Neural crest cell (in vitro differentiated cells): ENCODE measurements around the gene SUFU. TPM values are rescaled to one million over a fixed set of nuclear protein-coding genes. Genes with fewer than 3 reads are reported as not detected.
A peak's percentile ranks its signal among the peaks of the same experiment; 100 is the strongest.

ENCODE experiments used
- DNase-seq: peaks from one replicate; pipeline ENCODE4 v3.0.0; 2021; ENCODE audit warnings: low read depth, mixed read lengths, low spot score
- H3K27ac Mint-ChIP-seq: one replicate; pipeline ENCODE4 v1.8.0; 2021; ENCODE audit warnings: mild to moderate bottlenecking, mixed read lengths; ENCODE audit not compliant: unreplicated experiment
- H3K27me3 Mint-ChIP-seq: 2 replicates; pipeline ENCODE4 v1.8.0; 2021; ENCODE audit warnings: low read depth, mild to moderate bottlenecking, mixed read lengths
- H3K36me3 Mint-ChIP-seq: 2 replicates; pipeline ENCODE4 v1.8.0; 2021; ENCODE audit warnings: low read depth, mild to moderate bottlenecking, mixed read lengths
- H3K4me1 Mint-ChIP-seq: 2 replicates; pipeline ENCODE4 v1.8.0; 2021; ENCODE audit warnings: mixed read lengths
- H3K4me3 Mint-ChIP-seq: one replicate; pipeline ENCODE4 v1.8.0; 2021; ENCODE audit warnings: mild to moderate bottlenecking, mixed read lengths
- H3K9me3 Mint-ChIP-seq: 2 replicates; pipeline ENCODE4 v1.8.0; 2021; ENCODE audit warnings: mixed read lengths
- total RNA-seq: library from RNA; stranded (reverse); gene quantifications from 2 replicates; pipeline ENCODE4 v1.2.1, GENCODE V29; 2021
- TF ChIP-seq, protein P1 (sequence below): fragments of 200-600 bp; sonication (generic); conservative IDR thresholded peaks from 2 replicates; pipeline ENCODE4 v1.5.0; 2021; ENCODE audit warnings: antibody characterized with exemption, mild to moderate bottlenecking

The SUFU gene
- total RNA-seq, 1 donor from 2014 or later = 27.1 TPM

DNA sequence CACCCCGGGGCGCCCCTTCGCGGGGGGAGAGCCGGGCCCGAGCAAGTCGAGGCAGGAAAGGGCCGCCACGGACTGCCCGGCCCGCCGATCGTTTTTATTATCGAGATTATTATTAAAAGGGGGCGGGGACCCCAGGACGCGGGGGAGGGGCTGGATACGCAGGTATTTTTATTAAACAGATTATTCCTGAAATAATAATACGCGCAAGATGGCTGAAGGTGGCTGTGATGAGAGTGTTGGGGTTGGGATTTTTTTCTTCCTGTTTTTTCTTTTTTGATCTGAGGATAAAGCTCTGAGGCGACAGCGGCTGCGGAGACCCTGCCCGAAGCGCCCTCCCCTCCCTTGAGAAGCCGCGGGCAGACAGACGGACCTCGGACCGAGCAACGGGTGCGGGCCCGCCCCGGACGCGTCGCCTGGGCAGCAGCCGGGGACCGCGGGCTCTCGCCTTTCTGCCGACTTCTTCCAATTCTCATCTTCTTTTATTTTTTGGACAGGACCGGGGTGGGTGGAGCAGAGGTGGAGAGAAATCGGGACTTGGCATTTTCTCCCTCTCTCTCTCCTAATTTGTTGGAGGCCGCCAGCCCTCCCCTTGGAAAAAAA, 139.1 kb downstream of the SUFU start:
- Mint-ChIP-seq H3K27ac (peak overlapping the region; percentile 96), H3K9me3 (no peaks in the 10 kb centered on the region), H3K4me1 (peaks cover 39% of the 10 kb centered on the region), H3K36me3 (no peaks in the 10 kb centered on the region), H3K4me3 (peak overlapping the region; percentile 98), H3K27me3 (peaks cover 5% of the 10 kb centered on the region)
- TF ChIP-seq, protein P1, sequence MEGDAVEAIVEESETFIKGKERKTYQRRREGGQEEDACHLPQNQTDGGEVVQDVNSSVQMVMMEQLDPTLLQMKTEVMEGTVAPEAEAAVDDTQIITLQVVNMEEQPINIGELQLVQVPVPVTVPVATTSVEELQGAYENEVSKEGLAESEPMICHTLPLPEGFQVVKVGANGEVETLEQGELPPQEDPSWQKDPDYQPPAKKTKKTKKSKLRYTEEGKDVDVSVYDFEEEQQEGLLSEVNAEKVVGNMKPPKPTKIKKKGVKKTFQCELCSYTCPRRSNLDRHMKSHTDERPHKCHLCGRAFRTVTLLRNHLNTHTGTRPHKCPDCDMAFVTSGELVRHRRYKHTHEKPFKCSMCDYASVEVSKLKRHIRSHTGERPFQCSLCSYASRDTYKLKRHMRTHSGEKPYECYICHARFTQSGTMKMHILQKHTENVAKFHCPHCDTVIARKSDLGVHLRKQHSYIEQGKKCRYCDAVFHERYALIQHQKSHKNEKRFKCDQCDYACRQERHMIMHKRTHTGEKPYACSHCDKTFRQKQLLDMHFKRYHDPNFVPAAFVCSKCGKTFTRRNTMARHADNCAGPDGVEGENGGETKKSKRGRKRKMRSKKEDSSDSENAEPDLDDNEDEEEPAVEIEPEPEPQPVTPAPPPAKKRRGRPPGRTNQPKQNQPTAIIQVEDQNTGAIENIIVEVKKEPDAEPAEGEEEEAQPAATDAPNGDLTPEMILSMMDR = no peak
- DNase-seq = peak; percentile 35

DNA sequence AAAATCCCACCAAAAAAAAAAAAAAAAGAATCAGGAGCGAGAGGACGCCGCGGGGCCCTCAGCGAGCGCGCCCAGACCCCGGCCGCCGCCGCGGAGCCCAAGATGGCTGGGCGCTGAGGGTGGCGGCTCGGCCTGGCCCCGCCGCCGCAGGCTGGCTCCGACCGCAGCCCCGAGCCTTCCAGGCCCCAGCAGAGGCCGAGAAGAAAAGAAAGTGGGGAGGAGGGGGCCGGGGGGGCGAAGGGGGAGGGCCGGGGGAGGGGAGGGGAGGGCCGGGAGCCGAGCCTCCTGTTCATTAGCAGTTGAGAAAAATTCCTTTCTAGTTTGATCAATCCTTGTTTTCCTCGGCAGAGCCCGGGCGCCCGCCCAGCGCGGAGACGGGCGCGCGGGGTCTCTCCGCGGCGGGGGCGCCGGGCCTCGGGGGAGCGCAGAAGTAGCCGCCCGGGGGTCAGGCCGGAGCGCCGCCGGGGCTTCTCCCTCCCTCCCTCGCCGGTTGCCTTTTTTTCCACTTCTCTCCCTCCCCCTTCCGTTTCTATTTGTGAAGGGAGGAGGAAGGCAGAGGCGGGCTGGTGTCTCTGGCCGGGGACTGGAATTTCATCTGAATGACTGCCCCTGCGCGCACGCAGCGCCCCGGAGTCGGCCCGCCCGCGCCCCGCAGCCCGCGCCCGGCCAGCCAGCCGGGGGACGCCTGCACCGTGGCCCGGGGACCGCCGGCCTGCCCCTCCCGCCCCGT, 139.7 kb downstream of the SUFU start:
- no peaks in the 10 kb centered on the region for H3K36me3 Mint-ChIP-seq
- TF ChIP-seq, protein P1 = no peak
- peak overlapping the region; percentile 98 for H3K4me3 Mint-ChIP-seq
- DNase-seq = peak; percentile 46
- H3K27ac Mint-ChIP-seq = no peak overlapping the region
- H3K27me3 Mint-ChIP-seq = peaks cover 5% of the 10 kb centered on the region
- H3K9me3 Mint-ChIP-seq = no peaks in the 10 kb centered on the region
- H3K4me1 Mint-ChIP-seq = peaks cover 45% of the 10 kb centered on the region

- TF ChIP-seq, protein P1 = no peak
- peaks cover 5% of the 10 kb centered on the region for H3K27me3 Mint-ChIP-seq
- DNase-seq = peak; percentile 44
- H3K27ac Mint-ChIP-seq = peak within 1 kb of the TSS; percentile 94
- peaks cover 52% of the 10 kb centered on the region for H3K4me1 Mint-ChIP-seq
- no peaks in the 10 kb centered on the region for H3K36me3 Mint-ChIP-seq
- peak within 1 kb of the TSS; percentile 98 for H3K4me3 Mint-ChIP-seq
- H3K9me3 Mint-ChIP-seq = no peaks in the 10 kb centered on the region
Measured at GRCh38 chr10:102644066-102644645, 140.4 kb downstream of the SUFU start, which contains the start of gene TRIM8. TSS of gene TRIM8 (plus strand) at chr10:102644479. CDS start at chr10:102644618, 139 bp downstream.

DNA sequence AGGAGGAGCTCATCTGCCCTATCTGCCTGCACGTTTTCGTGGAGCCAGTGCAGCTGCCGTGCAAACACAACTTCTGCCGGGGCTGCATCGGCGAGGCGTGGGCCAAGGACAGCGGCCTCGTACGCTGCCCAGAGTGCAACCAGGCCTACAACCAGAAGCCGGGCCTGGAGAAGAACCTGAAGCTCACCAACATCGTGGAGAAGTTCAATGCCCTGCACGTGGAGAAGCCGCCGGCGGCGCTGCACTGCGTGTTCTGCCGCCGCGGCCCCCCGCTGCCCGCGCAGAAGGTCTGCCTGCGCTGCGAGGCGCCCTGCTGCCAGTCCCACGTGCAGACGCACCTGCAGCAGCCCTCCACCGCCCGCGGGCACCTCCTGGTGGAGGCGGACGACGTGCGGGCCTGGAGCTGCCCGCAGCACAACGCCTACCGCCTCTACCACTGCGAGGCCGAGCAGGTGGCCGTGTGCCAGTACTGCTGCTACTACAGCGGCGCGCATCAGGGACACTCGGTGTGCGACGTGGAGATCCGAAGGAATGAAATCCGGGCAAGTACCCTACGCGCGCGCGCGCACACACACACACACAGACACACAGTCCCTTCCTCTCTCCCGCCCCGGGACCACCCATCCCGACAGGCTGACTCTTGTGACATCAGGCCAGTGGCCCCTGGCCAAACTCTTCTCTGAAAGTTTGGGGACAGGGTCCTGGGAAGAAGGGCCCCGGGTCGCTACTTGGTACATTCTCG, 141.0 kb downstream of the SUFU start:
- peak; percentile 55 for DNase-seq
- H3K27ac Mint-ChIP-seq = peak overlapping the region; percentile 94
- H3K4me3 Mint-ChIP-seq = peak overlapping the region; percentile 98
- peaks cover 57% of the 10 kb centered on the region for H3K4me1 Mint-ChIP-seq
- peaks cover 5% of the 10 kb centered on the region for H3K27me3 Mint-ChIP-seq
- H3K9me3 Mint-ChIP-seq = no peaks in the 10 kb centered on the region
- no peaks in the 10 kb centered on the region for H3K36me3 Mint-ChIP-seq
- TF ChIP-seq, protein P1 = peak; percentile 62

DNA sequence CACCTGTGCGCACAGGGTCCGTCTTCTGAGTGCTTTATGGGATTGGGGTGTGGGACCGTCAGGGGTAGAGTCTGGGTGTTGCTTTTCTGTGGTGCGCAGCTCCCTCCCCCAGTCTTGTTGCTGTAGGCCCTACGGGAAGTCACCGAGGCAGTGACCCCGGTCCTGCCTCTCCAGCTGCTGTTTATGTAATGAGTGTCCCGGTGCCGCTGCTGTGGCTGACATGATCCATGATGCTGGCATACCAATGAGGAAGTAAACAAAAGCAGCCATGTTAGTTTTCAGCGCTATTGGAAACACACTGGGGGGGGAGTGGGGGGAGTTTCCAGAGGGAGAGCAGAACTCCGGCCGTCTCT, 141.6 kb downstream of the SUFU start:
- DNase-seq = no peak
- Mint-ChIP-seq H3K27ac (peak overlapping the region; percentile 94), H3K36me3 (no peaks in the 10 kb centered on the region), H3K9me3 (no peaks in the 10 kb centered on the region), H3K27me3 (peaks cover 5% of the 10 kb centered on the region), H3K4me1 (peaks cover 62% of the 10 kb centered on the region), H3K4me3 (peak overlapping the region; percentile 98)
- TF ChIP-seq, protein P1 = no peak
